Spleen (tissue), 7 donors: ENCODE data around the gene GON4L.

Experiments
- CTCF ChIP-seq, 11 experiments: fragments of 200-600 bp in 7 of 11; fragments of 450-650 bp in 4 of 11; sonication (generic) in 4 of 11; IDR thresholded peaks in 8 of 11; conservative IDR thresholded peaks in 3 of 11; 1 replicate in 7 of 11; 2 replicates in 4 of 11; pipeline versions ENCODE4 v1.4.0 to v1.8.0; 2016 to 2021; ENCODE audit warnings: antibody characterized with exemption in 11 of 11, inconsistent platforms in 4 of 11, mild to moderate bottlenecking in 1 of 11
- POLR2A ChIP-seq, 3 donors: fragments of 450-650 bp; IDR thresholded peaks; one replicate each; pipeline ENCODE4 v1.5.1; 2017; ENCODE audit warnings: antibody characterized with exemption in 3 of 3, mild to moderate bottlenecking in 1 of 3
- donor health status: DM: no; HTN: no; CAD: no; lungs with moderate emphysema.
- donor health status: DM: no; HTN: no; CAD: no.
- donor health status: DM: no; HTN: no; CAD: no.

GRCh38 chr1:155867766-155868165 lies 10.8 kb upstream of the GON4L start:
- TF ChIP-seq CTCF (IDR thresholded peaks at IDR 0.05 in 8 of 11, conservative IDR thresholded peaks at IDR 0.05 in 3 of 11): no peak
- TF ChIP-seq POLR2A (IDR thresholded peaks at IDR 0.05): no peak
